ENCODE results near the gene PCCA.
"Not testable (repeated sequence)": the region's sequence is repeated elsewhere in the genome, so short reads cannot be mapped to it uniquely, and the experiment has no call there.

Gene PCCA

DNA sequence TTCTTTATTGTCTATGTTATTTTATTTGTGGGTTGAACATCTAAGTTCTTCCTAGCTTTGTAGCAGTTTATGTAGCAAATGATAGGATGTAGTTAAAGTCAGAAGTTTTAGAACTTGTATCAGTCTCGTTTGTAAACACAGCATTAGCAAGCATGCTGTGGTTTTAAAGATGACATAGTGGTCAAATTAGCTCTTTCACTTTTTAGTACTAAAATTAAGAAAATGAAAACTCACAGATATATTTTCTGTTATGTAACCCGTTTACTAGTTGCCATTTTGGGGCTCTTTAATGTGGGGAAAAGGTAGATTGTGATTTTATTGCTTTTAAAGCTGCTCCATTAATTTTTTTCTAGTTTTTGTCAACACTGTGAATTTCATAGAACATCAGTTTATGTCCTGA, 216.5 kb downstream of the PCCA start:
- DNase-seq (ENCODE audit: low read depth), result no peak

DNA sequence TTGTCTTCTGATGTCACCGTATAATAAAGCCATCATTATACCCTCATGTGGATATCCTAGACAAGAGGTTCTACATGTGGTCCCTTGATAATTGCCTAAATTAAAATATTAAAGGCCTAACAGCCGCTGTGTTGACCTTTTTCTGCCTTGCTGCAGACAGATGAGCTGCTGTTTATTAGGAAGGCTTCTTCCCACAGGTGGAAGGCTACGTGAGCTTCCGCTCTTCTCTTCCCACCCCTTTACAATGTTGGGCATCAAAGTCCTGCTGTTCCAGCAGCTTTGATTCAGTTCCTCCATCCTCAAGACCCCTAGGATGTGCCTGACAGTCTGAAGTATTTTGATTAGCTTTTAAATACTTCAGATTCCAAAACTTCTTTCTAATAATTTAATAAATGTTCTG, 217.1 kb downstream of the PCCA start:
- DNase-seq (ENCODE audit: low read depth), result no peak

- no peak for DNase-seq (ENCODE audit: low read depth)
Measured at GRCh38 chr13:100306434-100306999, 217.6 kb downstream of the PCCA start.

DNA sequence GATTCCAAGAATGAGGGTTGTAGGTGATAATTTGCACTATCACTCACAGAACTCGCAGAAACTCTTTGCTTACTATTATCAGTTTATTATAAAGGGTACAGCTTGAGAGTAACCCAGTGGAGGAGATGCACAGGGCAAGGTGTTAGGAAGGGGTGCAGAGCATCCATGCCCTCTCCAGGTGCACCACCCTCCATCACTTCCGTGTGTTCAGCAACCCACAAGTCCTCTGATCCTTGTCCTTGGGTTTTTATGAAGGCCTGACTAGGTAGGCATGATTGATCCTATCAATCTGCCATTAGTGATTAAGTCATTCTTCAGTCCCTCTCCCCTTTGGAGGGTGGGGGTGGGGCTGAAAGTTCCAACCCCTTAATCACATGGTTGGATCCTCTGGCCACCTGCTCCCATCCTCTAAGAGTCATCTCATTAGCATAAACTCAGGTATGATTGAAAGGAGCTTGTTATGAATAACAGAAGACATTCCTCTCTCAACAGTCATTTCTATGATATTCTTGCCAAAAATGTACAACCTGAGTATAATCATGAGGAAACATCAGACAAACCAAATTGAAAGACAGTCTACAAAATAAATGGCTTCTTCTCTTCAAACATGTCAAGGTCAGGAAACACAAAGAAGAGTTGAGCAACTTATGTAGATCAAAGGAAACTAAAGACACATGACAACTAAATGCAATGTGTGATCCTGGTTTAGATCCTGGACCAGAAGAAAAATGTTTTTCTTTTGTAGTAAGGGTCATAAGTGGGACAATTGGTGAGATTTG, 225.4 kb downstream of the PCCA start:
- no peak for DNase-seq (ENCODE audit: low read depth)

GRCh38 chr13:100315522-100315921, 226.6 kb downstream of the PCCA start:
- DNase-seq (ENCODE audit: low read depth), result no peak

DNA sequence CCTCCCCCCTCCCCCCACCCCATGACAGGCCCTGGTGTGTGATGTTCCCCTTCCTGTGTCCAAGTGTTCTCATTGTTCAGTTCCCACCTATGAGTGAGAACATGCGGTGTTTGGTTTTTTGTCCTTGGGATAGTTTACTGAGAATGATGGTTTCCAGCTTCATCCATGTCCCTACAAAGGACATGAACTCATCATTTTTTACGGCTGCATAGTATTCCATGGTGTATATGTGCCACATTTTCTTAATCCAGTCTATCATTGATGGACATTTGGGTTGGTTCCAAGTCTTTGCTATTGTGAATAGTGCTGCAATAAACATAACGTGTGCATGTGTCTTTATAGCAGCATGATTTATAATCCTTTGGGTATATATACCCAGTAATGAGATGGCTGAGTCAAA, 229.6 kb downstream of the PCCA start:
- not testable (repeated sequence) for DNase-seq (ENCODE audit: low read depth)

GRCh38 chr13:100323937-100324336, 235.0 kb downstream of the PCCA start:
- no peak for DNase-seq (ENCODE audit: low read depth)

GRCh38 chr13:100330662-100331061, 241.8 kb downstream of the PCCA start:
- DNase-seq (ENCODE audit: low read depth), result no peak

GRCh38 chr13:100333141-100333540, 244.2 kb downstream of the PCCA start:
- DNase-seq (ENCODE audit: low read depth), result no peak

DNA sequence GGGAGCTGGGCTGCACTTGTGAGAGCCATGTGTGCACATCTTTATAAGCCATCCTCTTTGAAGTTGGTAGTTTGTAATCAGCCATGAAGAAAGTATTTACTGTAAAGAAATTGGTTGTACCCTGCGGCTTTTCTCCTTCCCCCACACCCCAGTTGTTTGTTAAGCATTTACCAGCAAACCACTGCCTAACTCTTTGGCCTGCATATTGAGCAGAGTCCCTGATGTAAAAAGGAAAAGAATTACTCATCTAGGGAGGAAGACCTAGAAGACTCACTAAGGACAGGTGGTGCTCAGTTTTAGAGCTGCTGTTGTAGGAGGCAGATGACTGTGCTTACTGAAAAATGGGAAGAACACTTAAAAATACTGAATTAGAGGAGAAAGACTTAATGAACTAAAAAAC, 245.3 kb downstream of the PCCA start:
- DNase-seq (ENCODE audit: low read depth), result no peak

- no peak for DNase-seq (ENCODE audit: low read depth)
Measured at GRCh38 chr13:100336795-100337516, 248.1 kb downstream of the PCCA start.

DNA sequence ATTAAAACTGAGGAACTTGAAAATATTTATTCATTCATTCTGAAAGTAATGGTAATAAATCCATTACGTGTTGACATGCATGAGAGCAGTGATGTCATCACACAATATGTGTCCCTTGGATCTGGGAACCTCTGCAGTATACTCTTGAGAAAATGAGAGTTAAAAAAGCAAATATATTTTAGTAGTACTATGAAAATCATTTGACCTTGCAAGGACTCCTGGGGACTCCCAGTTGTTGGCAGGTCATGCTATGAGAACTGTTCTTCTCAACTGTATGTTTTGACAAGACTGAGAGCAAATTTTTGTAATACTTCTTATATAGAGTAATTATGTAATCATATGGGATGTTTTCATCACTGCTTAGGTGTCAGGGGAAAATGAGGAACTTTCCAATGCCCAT, 249.4 kb downstream of the PCCA start:
- DNase-seq (ENCODE audit: low read depth), result no peak

DNA sequence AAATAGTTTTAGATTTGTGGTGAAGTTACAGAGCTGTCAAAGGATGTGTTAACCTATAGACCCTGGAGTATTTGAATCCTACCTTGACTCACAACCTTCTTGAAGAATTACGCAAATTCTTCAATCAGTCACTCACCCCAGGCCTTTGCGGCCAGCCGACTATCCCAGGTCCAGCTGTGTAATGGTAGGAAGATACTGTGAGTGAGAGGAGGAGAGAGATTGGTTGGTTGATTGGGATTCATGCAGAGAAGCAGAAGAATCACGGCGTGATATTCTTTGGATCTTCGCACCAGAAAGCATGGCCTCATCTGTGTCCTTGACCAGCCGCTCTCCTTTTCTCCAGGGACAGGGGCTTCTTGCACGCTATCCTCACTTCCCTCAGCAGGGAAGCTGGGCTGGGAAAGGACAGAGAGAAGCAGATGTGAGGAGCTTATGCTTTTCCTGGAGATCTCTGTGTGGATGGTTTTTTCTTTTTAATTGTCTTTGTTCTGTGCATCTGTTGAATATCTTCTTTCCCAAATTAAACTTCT, 250.6 kb downstream of the PCCA start:
- DNase-seq (ENCODE audit: low read depth), result no peak

DNA sequence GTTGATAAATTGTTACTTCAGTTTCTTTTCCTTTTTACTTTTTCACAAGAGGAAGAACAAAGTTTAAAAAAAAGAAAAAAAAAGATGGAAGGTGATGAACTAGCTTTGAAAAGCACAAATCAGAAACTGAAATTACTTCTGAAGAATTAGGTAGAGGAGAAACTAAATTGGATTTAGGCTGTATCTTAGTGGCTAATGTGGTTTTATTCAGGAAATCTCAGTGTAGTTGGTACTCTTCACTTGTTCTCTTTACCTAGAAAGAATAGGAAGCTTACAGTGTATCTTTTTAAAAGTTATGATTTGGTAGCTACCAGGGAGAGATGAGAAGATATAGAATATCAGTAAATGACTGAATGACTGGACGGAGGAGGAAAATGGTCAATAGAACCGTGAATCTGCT, 252.0 kb downstream of the PCCA start:
- no peak for DNase-seq (ENCODE audit: low read depth)

- DNase-seq (ENCODE audit: low read depth), result no peak
Measured at GRCh38 chr13:100341327-100341726, 252.4 kb downstream of the PCCA start.

DNA sequence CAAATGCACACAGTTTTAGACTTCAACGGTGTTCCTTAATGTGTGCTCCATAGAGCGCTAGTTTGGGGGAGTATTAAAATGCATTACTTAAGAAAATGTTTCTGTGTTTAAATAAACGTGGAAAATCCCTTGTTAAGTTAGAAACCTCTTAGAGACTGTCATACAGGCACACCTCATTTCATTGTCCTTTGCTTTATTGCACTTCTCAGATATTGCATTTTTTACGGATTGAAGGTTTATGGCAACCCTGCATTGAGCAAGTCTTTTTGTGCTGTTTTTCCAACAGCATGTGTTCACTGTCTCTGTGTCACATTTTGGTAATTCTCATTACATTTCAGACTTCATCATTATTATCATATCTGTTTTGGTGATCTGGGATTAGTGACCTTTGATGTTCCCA, 255.7 kb downstream of the PCCA start:
- DNase-seq (ENCODE audit: low read depth), result no peak

GRCh38 chr13:100347968-100348367, 259.1 kb downstream of the PCCA start:
- DNase-seq (ENCODE audit: low read depth), result no peak

- no peak for DNase-seq (ENCODE audit: low read depth)
Measured at GRCh38 chr13:100349594-100349993, 260.7 kb downstream of the PCCA start.

GRCh38 chr13:100350601-100351000, 261.7 kb downstream of the PCCA start:
- DNase-seq (ENCODE audit: low read depth), result no peak

DNA sequence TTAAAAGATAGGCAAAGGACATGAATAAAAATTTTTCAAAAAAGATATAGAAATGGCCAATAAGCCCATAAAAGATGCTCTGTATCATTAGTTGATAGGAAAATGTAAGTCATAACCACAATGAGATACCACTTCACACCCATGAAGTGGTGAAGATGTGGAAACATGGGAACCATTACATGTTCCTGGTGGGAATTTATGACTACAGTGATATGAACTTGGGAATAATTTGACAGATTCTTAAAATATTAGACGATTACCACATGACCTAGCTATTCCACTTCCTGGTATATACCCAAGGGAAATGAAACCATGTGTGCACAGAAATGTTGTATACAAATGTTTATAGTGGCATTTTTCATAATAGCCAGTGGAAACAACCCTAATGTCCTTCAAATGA, 267.5 kb downstream of the PCCA start:
- DNase-seq (ENCODE audit: low read depth), result no peak

- DNase-seq (ENCODE audit: low read depth), result no peak
Measured at GRCh38 chr13:100356889-100357288, 268.0 kb downstream of the PCCA start.

DNA sequence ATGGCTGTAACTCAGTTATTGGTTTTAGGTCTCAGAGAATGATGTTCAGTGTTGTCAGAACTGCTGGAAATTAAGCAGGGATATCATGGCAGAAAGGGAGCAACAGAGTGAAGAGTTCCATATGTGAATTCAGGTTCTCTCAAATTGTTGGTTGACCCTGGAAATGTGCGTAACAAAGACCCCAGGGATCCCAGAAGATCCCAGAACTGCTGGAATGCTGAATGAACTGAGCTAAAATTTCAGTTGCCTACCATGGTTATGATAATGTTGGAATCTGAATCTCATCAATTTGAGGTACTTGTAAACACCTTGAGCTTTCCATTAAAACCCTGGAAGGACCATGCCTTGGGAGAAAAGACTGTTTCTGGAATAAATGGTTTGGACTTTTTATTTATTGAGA, 268.9 kb downstream of the PCCA start:
- no peak for DNase-seq (ENCODE audit: low read depth)

DNA sequence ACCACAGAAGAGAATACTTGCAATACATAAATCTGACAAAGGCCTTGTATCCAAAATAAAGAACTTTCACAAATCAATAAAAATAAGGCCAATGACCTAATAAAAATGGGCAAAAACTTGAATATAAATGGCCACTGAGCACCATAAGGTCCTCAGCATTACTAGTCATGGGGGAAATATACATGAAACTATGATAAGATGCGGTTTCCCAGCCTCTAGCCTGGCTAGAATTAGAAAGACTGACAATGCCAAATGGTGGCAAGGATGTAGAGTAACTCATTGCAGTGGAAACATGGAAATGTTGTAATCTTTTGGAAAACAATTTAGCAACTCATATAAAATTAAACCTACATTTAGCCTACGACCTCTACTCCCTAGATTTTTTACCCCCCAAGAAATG, 272.6 kb downstream of the PCCA start:
- DNase-seq (ENCODE audit: low read depth), result no peak
